Measurements from ENCODE around the gene NID2. TPM values are rescaled to one million over a fixed set of nuclear protein-coding genes. Genes with fewer than 3 reads are reported as not detected.

NID2 gene
- total and polyA plus RNA-seq, 10 donors = 0.33 to 10.8 (median 3.4) TPM

- intact Hi-C loops (cut with DNase I; ENCODE audit: low total_unique reads) = no loop called here
- H3K9me3 ChIP-seq = no peaks in the 10 kb centered on the region
- WGBS, 5 donors = 84 to 91% (median 89%) methylated on average over 8 of the region's 8 CpGs
- no peak for TF ChIP-seq POLR2AphosphoS5 (IDR thresholded peaks at IDR 0.05)
- no peak for TF ChIP-seq POLR2A (IDR thresholded peaks at IDR 0.05)
- no peak for TF ChIP-seq CTCF (IDR thresholded peaks at IDR 0.05 in 8 of 11, conservative IDR thresholded peaks at IDR 0.05 in 3 of 11)
- H3K36me3 ChIP-seq = no peaks in the 10 kb centered on the region
- no peak overlapping the region for H3K27ac ChIP-seq
- no peak for DNase-seq
- no peaks in the 10 kb centered on the region for H3K27me3 ChIP-seq (replicated peaks in 1 of 7)
- H3K4me3 ChIP-seq = no peak overlapping the region
- no peaks in the 10 kb centered on the region for H3K4me1 ChIP-seq
Observed at GRCh38 chr14:52103416-52103815, 34.6 kb upstream of the NID2 start.

GRCh38 chr14:52095794-52096193 is 26.9 kb upstream of the NID2 start:
- Histone ChIP-seq H3K4me3 (no peak overlapping the region), H3K4me1 (no peaks in the 10 kb centered on the region), H3K36me3 (no peaks in the 10 kb centered on the region), H3K27ac (no peak overlapping the region), H3K27me3 (replicated peaks in 1 of 7) (no peaks in the 10 kb centered on the region), H3K9me3 (no peaks in the 10 kb centered on the region)
- intact Hi-C loops (cut with DNase I; ENCODE audit: low total_unique reads) = no loop called here
- WGBS, 5 donors = 90 to 95% (median 94%) methylated on average over 4 of the region's 4 CpGs
- no peak for DNase-seq
- TF ChIP-seq POLR2AphosphoS5 (IDR thresholded peaks at IDR 0.05) (no peak), POLR2A (IDR thresholded peaks at IDR 0.05) (no peak), CTCF (IDR thresholded peaks at IDR 0.05 in 8 of 11, conservative IDR thresholded peaks at IDR 0.05 in 3 of 11) (no peak)

- intact Hi-C loops (cut with DNase I; ENCODE audit: low total_unique reads) = no loop called here
- Histone ChIP-seq H3K9me3 (no peaks in the 10 kb centered on the region), H3K36me3 (no peaks in the 10 kb centered on the region), H3K4me1 (no peaks in the 10 kb centered on the region), H3K4me3 (no peak overlapping the region), H3K27me3 (replicated peaks in 1 of 7) (no peaks in the 10 kb centered on the region), H3K27ac (no peak overlapping the region)
- TF ChIP-seq CTCF (IDR thresholded peaks at IDR 0.05 in 8 of 11, conservative IDR thresholded peaks at IDR 0.05 in 3 of 11) (no peak), POLR2A (IDR thresholded peaks at IDR 0.05) (no peak), POLR2AphosphoS5 (IDR thresholded peaks at IDR 0.05) (no peak)
- DNase-seq = no peak
- WGBS, 5 donors = 52 to 75% (median 66%) methylated on average over 3 of the region's 3 CpGs
Observed at GRCh38 chr14:52095336-52095735, 26.5 kb upstream of the NID2 start.

- Histone ChIP-seq H3K27ac (no peak overlapping the region), H3K9me3 (no peaks in the 10 kb centered on the region), H3K36me3 (no peaks in the 10 kb centered on the region), H3K4me1 (no peaks in the 10 kb centered on the region), H3K4me3 (no peak overlapping the region), H3K27me3 (replicated peaks in 1 of 7) (peaks cover 0 to 5% (median 0%) of the 10 kb centered on the region in 7 donors)
- TF ChIP-seq POLR2AphosphoS5 (IDR thresholded peaks at IDR 0.05) = no peak
- TF ChIP-seq POLR2A (IDR thresholded peaks at IDR 0.05) = no peak
- 60 to 79% (median 72%) methylated on average over 4 of the region's 4 CpGs for WGBS, 5 donors
- intact Hi-C loops (cut with DNase I; ENCODE audit: low total_unique reads) = no loop called here
- DNase-seq = no peak
Observed at GRCh38 chr14:52094546-52095271, 25.9 kb upstream of the NID2 start.

Data from spleen (tissue), 11 donors.